HCT116 (cell line): ENCODE data around the gene PHF21B. TPM values are rescaled to one million over a fixed set of nuclear protein-coding genes. Genes with fewer than 3 reads are reported as not detected.

ENCODE experiments used
- ATAC-seq: fragments of 200-7000 bp; cut with Tn5 transposase; 2 replicates; pipeline ENCODE4 v1.9.1; 2020; ENCODE audit warnings: mild to moderate bottlenecking, moderate library complexity
- BruUV-seq: library from RNA; stranded (reverse); fragments of 400-500 nt; replicated peaks from 2 replicates; lab custom pipeline; 2021; lab: Mats Ljungman, UMichigan
- CTCF ChIA-PET: fragments of 300-600 bp; sonication (Branson Sonifier 250); formaldehyde crosslinking; loops from one replicate; lab custom pipeline; 2021; ENCODE audit warnings: antibody characterized with exemption; lab: Charles Lee
- POLR2A ChIA-PET: fragments of 300-600, 350-600 bp; sonication (Branson Sonifier 250); formaldehyde crosslinking; loops from one replicate; lab custom pipeline; 2021; ENCODE audit warnings: antibody characterized with exemption; lab: Charles Lee
- RAD21 ChIA-PET, 2 experiments: fragments of 300-600 bp; sonication (Branson Sonifier 250); formaldehyde crosslinking; loops; one replicate each; lab custom pipeline; 2023; ENCODE audit warnings: low total read pairs in 2 of 2; ENCODE audit not compliant: uncharacterized antibody in 2 of 2, unreplicated experiment in 2 of 2, low non-redundant PET in 1 of 2; lab: Charles Lee
- DNase-seq: peaks from one replicate; pipeline ENCODE4 v3.0.0-alpha.2; 2010; ENCODE audit warnings: low read depth, low spot score
- H2AFZ ChIP-seq: fragments of 200-600 bp; shearing (Covaris generic), sonication (generic); 2 replicates; pipeline ENCODE4 v1.6.1; 2017; ENCODE audit warnings: low read depth, mixed run types, mixed read lengths, antibody characterized with exemption, low read length; ENCODE audit not compliant: poor library complexity, severe bottlenecking
- H3K27ac ChIP-seq: 2 replicates; pipeline ENCODE4 v1.5.1; 2012; ENCODE audit warnings: low read depth, low read length
- H3K27me3 ChIP-seq: fragments of 200-600 bp; sonication (generic); 2 replicates; pipeline ENCODE4 v1.6.1; 2016; ENCODE audit warnings: mixed run types, low read length, mixed read lengths; ENCODE audit not compliant: insufficient read depth
- H3K36me3 ChIP-seq, 2 experiments: fragments of 200-500 bp in 1 of 2; fragments of 200-600 bp in 1 of 2; sonication (Bioruptor generic) in 1 of 2; sonication (generic) in 1 of 2; 2 replicates each; pipeline versions ENCODE4 v1.5.1 to v1.6.1; 2014 to 2016; ENCODE audit warnings: low read length in 2 of 2, inconsistent platforms in 1 of 2, mixed read lengths in 1 of 2, mixed run types in 1 of 2; ENCODE audit not compliant: insufficient read depth in 2 of 2, control insufficient read depth in 1 of 2
- H3K4me1 ChIP-seq, 2 experiments: fragments of 200-600 bp in 1 of 2; sonication (generic) in 1 of 2; 2 replicates each; pipeline versions ENCODE4 v1.5.1 to v1.6.1; 2012 to 2017; ENCODE audit warnings: low read length in 2 of 2, inconsistent platforms in 1 of 2, mild to moderate bottlenecking in 1 of 2, mixed read lengths in 1 of 2, mixed run types in 1 of 2, moderate library complexity in 1 of 2; ENCODE audit not compliant: insufficient read depth in 2 of 2, control insufficient read depth in 1 of 2
- H3K4me2 ChIP-seq: fragments of 200-600 bp; sonication (generic); 2 replicates; pipeline ENCODE4 v1.6.1; 2017; ENCODE audit warnings: mixed run types, low read length, mixed read lengths
- H3K4me3 ChIP-seq, 2 experiments: fragments of 200-600 bp in 1 of 2; sonication (generic) in 1 of 2; replicated peaks in 1 of 2; 2 replicates each; pipeline ENCODE4 v1.5.1; 2011 to 2016; ENCODE audit warnings: low read length in 2 of 2, control low read depth in 1 of 2, low read depth in 1 of 2, mild to moderate bottlenecking in 1 of 2, mixed read lengths in 1 of 2, mixed run types in 1 of 2
- H3K79me2 ChIP-seq: fragments of 200-600 bp; sonication (generic); 2 replicates; pipeline ENCODE4 v1.6.1; 2017; ENCODE audit warnings: mild to moderate bottlenecking, mixed run types, low read length, moderate library complexity, mixed read lengths; ENCODE audit not compliant: insufficient read depth
- H3K9ac ChIP-seq: fragments of 200-600 bp; sonication (generic); 2 replicates; pipeline ENCODE4 v1.6.1; 2016; ENCODE audit warnings: low read length, mixed read lengths
- H3K9me2 ChIP-seq: fragments of 200-600 bp; sonication (generic), shearing (Covaris generic); 2 replicates; pipeline ENCODE4 v1.6.1; 2017; ENCODE audit warnings: mixed run types, mild to moderate bottlenecking, moderate library complexity; ENCODE audit not compliant: insufficient read depth
- H3K9me3 ChIP-seq, 2 experiments: fragments of 200-500 bp in 1 of 2; fragments of 200-600 bp in 1 of 2; sonication (Bioruptor generic) in 1 of 2; sonication (generic) in 1 of 2; 2 replicates each; pipeline ENCODE4 v1.6.1; 2014 to 2017; ENCODE audit warnings: low read length in 2 of 2, mixed read lengths in 2 of 2, inconsistent platforms in 1 of 2, low read depth in 1 of 2, mild to moderate bottlenecking in 1 of 2, mixed run types in 1 of 2, moderate library complexity in 1 of 2; ENCODE audit not compliant: control insufficient read depth in 1 of 2, insufficient read depth in 1 of 2
- H4K20me1 ChIP-seq: fragments of 200-600 bp; sonication (generic), shearing (Covaris generic); 2 replicates; pipeline ENCODE4 v1.6.1; 2017; ENCODE audit warnings: mixed run types, mild to moderate bottlenecking, moderate library complexity; ENCODE audit not compliant: insufficient read depth
- ATF3 ChIP-seq: IDR thresholded peaks from 2 replicates; pipeline ENCODE4 v1.6.1; 2012
- CTCF ChIP-seq, 3 experiments: fragments of 200-600 bp in 1 of 3; sonication (generic) in 1 of 3; IDR thresholded peaks in 2 of 3; conservative IDR thresholded peaks in 1 of 3; 2 replicates each; pipeline ENCODE4 v1.5.1; 2012 to 2017; ENCODE audit warnings: low read depth in 2 of 3, low read length in 2 of 3, antibody characterized with exemption in 1 of 3, borderline replicate concordance in 1 of 3, control low read depth in 1 of 3, mild to moderate bottlenecking in 1 of 3, mixed read lengths in 1 of 3, mixed run types in 1 of 3, moderate library complexity in 1 of 3; ENCODE audit not compliant: insufficient read depth in 1 of 3
- EGR1 ChIP-seq: IDR thresholded peaks from 2 replicates; pipeline ENCODE4 v1.6.1; 2012; ENCODE audit warnings: low read depth
- ELF1 ChIP-seq: IDR thresholded peaks from 2 replicates; pipeline ENCODE4 v1.6.1; 2012; ENCODE audit warnings: low read depth, borderline replicate concordance
- EZH2 ChIP-seq: fragments of 200-600 bp; sonication (generic); IDR thresholded peaks from 2 replicates; pipeline ENCODE4 v1.6.1; 2017; ENCODE audit warnings: antibody characterized with exemption, mixed run types
- EZH2phosphoT487 ChIP-seq: fragments of 200-600 bp; IDR thresholded peaks from 2 replicates; pipeline ENCODE4 v1.6.1; 2018; ENCODE audit warnings: antibody characterized with exemption, borderline replicate concordance
- JUND ChIP-seq: IDR thresholded peaks from 2 replicates; pipeline ENCODE4 v1.6.1; 2012
- POLR2A ChIP-seq: IDR thresholded peaks from 2 replicates; pipeline ENCODE4 v1.7.0; 2011; ENCODE audit warnings: borderline replicate concordance; ENCODE audit not compliant: insufficient read depth, insufficient read length; ENCODE audit errors: extremely low read depth
- POLR2AphosphoS5 ChIP-seq: IDR thresholded peaks from 2 replicates; pipeline ENCODE4 v1.6.1; 2011; ENCODE audit warnings: mild to moderate bottlenecking, low read depth, low read length, moderate library complexity
- RAD21 ChIP-seq: IDR thresholded peaks from 2 replicates; pipeline ENCODE4 v1.6.1; 2012; ENCODE audit warnings: low read depth, mild to moderate bottlenecking
- SIN3A ChIP-seq: IDR thresholded peaks from 2 replicates; pipeline ENCODE4 v1.6.1; 2012; ENCODE audit warnings: low read depth
- SP1 ChIP-seq: IDR thresholded peaks from 2 replicates; pipeline ENCODE4 v1.6.1; 2012; ENCODE audit warnings: low read depth
- SRF ChIP-seq: IDR thresholded peaks from 2 replicates; pipeline ENCODE4 v1.6.1; 2012; ENCODE audit warnings: low read depth
- TCF7L2 ChIP-seq: IDR thresholded peaks from 2 replicates; pipeline ENCODE4 v1.7.0; 2011; ENCODE audit warnings: borderline replicate concordance, inconsistent platforms; ENCODE audit not compliant: insufficient read depth, insufficient read length; ENCODE audit errors: extremely low read depth
- YY1 ChIP-seq: IDR thresholded peaks from 2 replicates; pipeline ENCODE4 v1.6.1; 2011; ENCODE audit warnings: low read length, low read depth, moderate library complexity, mild to moderate bottlenecking; ENCODE audit not compliant: insufficient replicate concordance; ENCODE audit errors: extremely low read depth
- ZBTB33 ChIP-seq: IDR thresholded peaks from 2 replicates; pipeline ENCODE4 v1.6.1; 2011; ENCODE audit warnings: mild to moderate bottlenecking, low read length, moderate library complexity; ENCODE audit not compliant: insufficient replicate concordance; ENCODE audit errors: extremely low read depth
- ZFX ChIP-seq: fragments of 450-650 bp; IDR thresholded peaks from 2 replicates; pipeline ENCODE4 v1.6.1; 2017
- ZNF274 ChIP-seq: fragments of 200-500 bp; sonication (Bioruptor generic); IDR thresholded peaks from 2 replicates; pipeline ENCODE4 v1.6.1; 2014; ENCODE audit warnings: mild to moderate bottlenecking, low read depth, low read length, inconsistent platforms
- intact Hi-C: fragments of 100-400 bp; cut with micrococcal nuclease; formaldehyde crosslinking; loops from 2 replicates; pipeline ENCODE4 v1.10.0; 2022
- total RNA-seq: library from RNA; stranded (reverse); gene quantifications from one replicate; pipeline ENCODE4 v1.2.1, GENCODE V29; 2021; ENCODE audit not compliant: unreplicated experiment
- TF ChIP-seq, protein P1 (sequence below): IDR thresholded peaks from 2 replicates; pipeline ENCODE4 v1.6.1; 2012
- TF ChIP-seq, protein P2 (sequence below): IDR thresholded peaks from 2 replicates; pipeline ENCODE4 v1.6.1; 2012; ENCODE audit warnings: low read depth

The PHF21B gene
- total RNA-seq, 1 experiment from 2014 or later: not detected

DNA sequence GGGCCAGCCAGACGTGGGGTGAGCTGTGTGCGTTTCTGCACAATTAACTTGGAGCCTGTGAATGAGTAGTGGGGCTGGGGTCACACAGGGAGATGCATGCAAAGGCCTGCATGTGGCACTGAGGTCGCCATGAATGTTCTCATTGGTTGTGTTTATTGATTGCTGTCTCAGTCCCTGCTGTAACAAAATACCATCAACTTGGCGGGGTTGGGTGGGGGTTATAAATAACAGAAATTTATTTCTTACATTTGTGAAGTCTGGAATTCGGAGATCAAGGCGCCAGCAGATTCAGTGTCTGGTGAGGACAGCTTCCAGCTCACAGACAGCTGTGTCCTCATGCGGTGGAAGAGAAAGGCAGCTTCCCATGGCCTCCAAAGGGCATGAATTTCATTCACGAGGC lies 29.3 kb upstream of the PHF21B start:
- RAD21 ChIA-PET: no interaction called here
- CTCF ChIA-PET: no interaction called here
- no peaks in the 10 kb centered on the region for H3K79me2 ChIP-seq
- H3K9me2 ChIP-seq: no peaks in the 10 kb centered on the region
- no peak overlapping the region for H2AFZ ChIP-seq
- no peak for DNase-seq
- no peak overlapping the region for H3K4me3 ChIP-seq
- H3K4me2 ChIP-seq: no peak overlapping the region
- POLR2A ChIA-PET: no interaction called here
- ATAC-seq: no peak
- no peaks in the 10 kb centered on the region for H4K20me1 ChIP-seq
- intact Hi-C loops: no loop called here
- peaks cover 0 to 7% of the 10 kb centered on the region in 2 experiments; a peak in 1 of 4 replicates for H3K9me3 ChIP-seq
- no peaks in the 10 kb centered on the region for H3K36me3 ChIP-seq
- peaks cover 13% of the 10 kb centered on the region for H3K27me3 ChIP-seq
- TF ChIP-seq, protein P1, sequence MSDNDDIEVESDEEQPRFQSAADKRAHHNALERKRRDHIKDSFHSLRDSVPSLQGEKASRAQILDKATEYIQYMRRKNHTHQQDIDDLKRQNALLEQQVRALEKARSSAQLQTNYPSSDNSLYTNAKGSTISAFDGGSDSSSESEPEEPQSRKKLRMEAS: no peak
- TF ChIP-seq ZBTB33: no peak
- TF ChIP-seq YY1: no peak
- no peak for TF ChIP-seq EZH2phosphoT487
- no peak for TF ChIP-seq SP1
- TF ChIP-seq ELF1: no peak
- TF ChIP-seq EZH2: no peak
- TF ChIP-seq RAD21: no peak
- TF ChIP-seq, protein P2, sequence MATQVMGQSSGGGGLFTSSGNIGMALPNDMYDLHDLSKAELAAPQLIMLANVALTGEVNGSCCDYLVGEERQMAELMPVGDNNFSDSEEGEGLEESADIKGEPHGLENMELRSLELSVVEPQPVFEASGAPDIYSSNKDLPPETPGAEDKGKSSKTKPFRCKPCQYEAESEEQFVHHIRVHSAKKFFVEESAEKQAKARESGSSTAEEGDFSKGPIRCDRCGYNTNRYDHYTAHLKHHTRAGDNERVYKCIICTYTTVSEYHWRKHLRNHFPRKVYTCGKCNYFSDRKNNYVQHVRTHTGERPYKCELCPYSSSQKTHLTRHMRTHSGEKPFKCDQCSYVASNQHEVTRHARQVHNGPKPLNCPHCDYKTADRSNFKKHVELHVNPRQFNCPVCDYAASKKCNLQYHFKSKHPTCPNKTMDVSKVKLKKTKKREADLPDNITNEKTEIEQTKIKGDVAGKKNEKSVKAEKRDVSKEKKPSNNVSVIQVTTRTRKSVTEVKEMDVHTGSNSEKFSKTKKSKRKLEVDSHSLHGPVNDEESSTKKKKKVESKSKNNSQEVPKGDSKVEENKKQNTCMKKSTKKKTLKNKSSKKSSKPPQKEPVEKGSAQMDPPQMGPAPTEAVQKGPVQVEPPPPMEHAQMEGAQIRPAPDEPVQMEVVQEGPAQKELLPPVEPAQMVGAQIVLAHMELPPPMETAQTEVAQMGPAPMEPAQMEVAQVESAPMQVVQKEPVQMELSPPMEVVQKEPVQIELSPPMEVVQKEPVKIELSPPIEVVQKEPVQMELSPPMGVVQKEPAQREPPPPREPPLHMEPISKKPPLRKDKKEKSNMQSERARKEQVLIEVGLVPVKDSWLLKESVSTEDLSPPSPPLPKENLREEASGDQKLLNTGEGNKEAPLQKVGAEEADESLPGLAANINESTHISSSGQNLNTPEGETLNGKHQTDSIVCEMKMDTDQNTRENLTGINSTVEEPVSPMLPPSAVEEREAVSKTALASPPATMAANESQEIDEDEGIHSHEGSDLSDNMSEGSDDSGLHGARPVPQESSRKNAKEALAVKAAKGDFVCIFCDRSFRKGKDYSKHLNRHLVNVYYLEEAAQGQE: no peak
- TF ChIP-seq EGR1: no peak
- no peak for TF ChIP-seq POLR2AphosphoS5
- no peak for TF ChIP-seq CTCF (IDR thresholded peaks at IDR 0.05 in 2 of 3, conservative IDR thresholded peaks at IDR 0.05 in 1 of 3; ENCODE audit: borderline replicate concordance in 1 of 3, insufficient read depth in 1 of 3, low read depth in 2 of 3, low read length in 2 of 3)
- TF ChIP-seq ATF3: no peak
- TF ChIP-seq SIN3A: no peak
- TF ChIP-seq ZNF274: no peak
- TF ChIP-seq ZFX: no peak
- no peak for TF ChIP-seq JUND
- TF ChIP-seq POLR2A: no peak
- TF ChIP-seq SRF: no peak
- no peak for TF ChIP-seq TCF7L2
- TF ChIP-seq, all 23 proteins: peak for 0
- no TSS peak for BruUV-seq
- Histone ChIP-seq H3K9ac (no peak overlapping the region), H3K4me1 (no peaks in the 10 kb centered on the region), H3K27ac (no peak overlapping the region)
